ENCODE results near the gene SH3BP4. TPM values are rescaled to one million over a fixed set of nuclear protein-coding genes. Genes with fewer than 3 reads are reported as not detected.

The SH3BP4 gene
- total and polyA plus RNA-seq, 4 donors = 4.1 to 18.4 (median 12.2) TPM

GRCh38 chr2:234996941-234997270 lies 45.1 kb downstream of the SH3BP4 start:
- TF ChIP-seq ATF3 (IDR thresholded peaks at IDR 0.05) (no peak), HNF4G (IDR thresholded peaks at IDR 0.05) (no peak), GABPA (IDR thresholded peaks at IDR 0.05 in 1 of 2, conservative IDR thresholded peaks at IDR 0.05 in 1 of 2) (no peak), MAX (IDR thresholded peaks at IDR 0.05) (no peak), CTCF (IDR thresholded peaks at IDR 0.05; ENCODE audit: low read depth, low read length, missing input control) (no peak), NR2F2 (IDR thresholded peaks at IDR 0.05) (no peak), ZBTB33 (IDR thresholded peaks at IDR 0.05) (no peak), RAD21 (IDR thresholded peaks at IDR 0.05) (no peak), FOXA2 (IDR thresholded peaks at IDR 0.05) (no peak), JUND (IDR thresholded peaks at IDR 0.05) (no peak), FOXA1 (IDR thresholded peaks at IDR 0.05) (no peak), RXRA (IDR thresholded peaks at IDR 0.05) (no peak), HNF4A (conservative IDR thresholded peaks at IDR 0.05) (no peak), YY1 (IDR thresholded peaks at IDR 0.05) (no peak), SP1 (IDR thresholded peaks at IDR 0.05) (no peak), REST (IDR thresholded peaks at IDR 0.05) (no peak), EGR1 (IDR thresholded peaks at IDR 0.05; ENCODE audit: low read depth in 2 of 2) (no peak), TAF1 (conservative IDR thresholded peaks at IDR 0.05) (no peak)
- Histone ChIP-seq H3K9ac (ENCODE audit: low read depth in 1 of 2, low read length in 2 of 2) (no peak overlapping the region), H3K4me3 (ENCODE audit: low read depth in 1 of 3, low read length in 3 of 3) (no peak overlapping the region), H3K27ac (ENCODE audit: low read depth in 1 of 2, low read length in 2 of 2) (peak overlapping the region; percentile 92 to 97), H3K9me3 (ENCODE audit: control insufficient read depth in 4 of 4, low read length in 3 of 4) (no peaks in the 10 kb centered on the region), H3K36me3 (ENCODE audit: control insufficient read depth in 4 of 4, insufficient read depth in 3 of 4, low read depth in 1 of 4, low read length in 3 of 4) (peaks cover 0 to 2% (median 0%) of the 10 kb centered on the region in 4 donors), H3K27me3 (ENCODE audit: control insufficient read depth in 4 of 4, insufficient read depth in 4 of 4, low read length in 3 of 4) (no peaks in the 10 kb centered on the region), H3K4me1 (ENCODE audit: control insufficient read depth in 4 of 4, insufficient read depth in 4 of 4, low read length in 3 of 4) (peaks cover 20 to 53% (median 34%) of the 10 kb centered on the region in 4 donors)
- 95% methylated on average over 13 of the region's 13 CpGs for WGBS
- DNase-seq (ENCODE audit: low spot score) = no peak
